GM23338 (cell line): ENCODE results near the gene RBCK1. TPM values are rescaled to one million over a fixed set of nuclear protein-coding genes. Genes with fewer than 3 reads are reported as not detected.

ENCODE experiments used
- ATAC-seq: fragments of 200-7000 bp; cut with Tn5 transposase; 3 replicates; pipeline ENCODE4 v1.9.1; 2020
- DNase-seq: peaks from one replicate; pipeline ENCODE4 v3.0.0-alpha.2; 2015; ENCODE audit warnings: low spot score
- H2AFZ ChIP-seq: fragments of 200-600 bp; sonication (generic); 2 replicates; pipeline ENCODE4 v1.8.0; 2016; ENCODE audit warnings: antibody characterized with exemption, mild to moderate bottlenecking, moderate library complexity
- H3F3A ChIP-seq: fragments of 200-600 bp; sonication (generic); replicated peaks from 2 replicates; pipeline ENCODE4 v1.8.0; 2017; ENCODE audit warnings: antibody characterized with exemption, mixed run types, low read depth
- H3K27ac ChIP-seq: fragments of 200-600 bp; sonication (generic); 2 replicates; pipeline ENCODE4 v1.6.1; 2016; ENCODE audit warnings: low read depth
- H3K27me3 ChIP-seq: fragments of 200-600 bp; sonication (generic); 2 replicates; pipeline ENCODE4 v1.8.0; 2016; ENCODE audit warnings: mild to moderate bottlenecking, mixed run types, moderate library complexity; ENCODE audit not compliant: insufficient read depth
- H3K36me3 ChIP-seq: fragments of 200-600 bp; sonication (generic); 2 replicates; pipeline ENCODE4 v1.8.0; 2016; ENCODE audit warnings: mild to moderate bottlenecking; ENCODE audit not compliant: insufficient read depth
- H3K4me1 ChIP-seq: fragments of 200-600 bp; sonication (generic); 2 replicates; pipeline ENCODE4 v1.8.0; 2016; ENCODE audit warnings: mild to moderate bottlenecking, moderate library complexity; ENCODE audit not compliant: insufficient read depth
- H3K4me2 ChIP-seq: fragments of 200-600 bp; sonication (generic); 2 replicates; pipeline ENCODE4 v1.7.1; 2017; ENCODE audit warnings: mixed run types
- H3K4me3 ChIP-seq: fragments of 200-600 bp; sonication (generic); 2 replicates; pipeline ENCODE4 v1.6.1; 2016; ENCODE audit warnings: mixed run types
- H3K79me2 ChIP-seq: fragments of 200-600 bp; sonication (generic); replicated peaks from 2 replicates; pipeline ENCODE4 v1.8.0; 2017; ENCODE audit warnings: mild to moderate bottlenecking; ENCODE audit not compliant: insufficient read depth
- H3K9me2 ChIP-seq: fragments of 200-600 bp; sonication (generic); 2 replicates; pipeline ENCODE4 v1.8.0; 2017; ENCODE audit not compliant: insufficient read depth
- H4K20me1 ChIP-seq: fragments of 200-600 bp; sonication (generic); replicated peaks from 2 replicates; pipeline ENCODE4 v1.8.0; 2017; ENCODE audit warnings: mild to moderate bottlenecking; ENCODE audit not compliant: insufficient read depth
- H3K27ac Mint-ChIP-seq: 2 replicates; pipeline ENCODE4 v1.8.0; 2020; ENCODE audit warnings: inconsistent platforms, mild to moderate bottlenecking, moderate library complexity, mixed read lengths
- H3K27me3 Mint-ChIP-seq: 3 replicates; pipeline ENCODE4 v1.8.0; 2022; ENCODE audit warnings: low read depth, mild to moderate bottlenecking, moderate library complexity, mixed read lengths, inconsistent platforms; ENCODE audit not compliant: insufficient read depth, poor library complexity
- H3K36me3 Mint-ChIP-seq: 3 replicates; pipeline ENCODE4 v1.8.0; 2021; ENCODE audit warnings: low read depth, mild to moderate bottlenecking, inconsistent platforms, moderate library complexity, mixed read lengths
- H3K4me1 Mint-ChIP-seq: 3 replicates; pipeline ENCODE4 v1.8.0; 2020; ENCODE audit warnings: mild to moderate bottlenecking, inconsistent platforms, mixed read lengths
- H3K4me3 Mint-ChIP-seq: 3 replicates; pipeline ENCODE4 v1.8.0; 2021; ENCODE audit warnings: moderate library complexity, mild to moderate bottlenecking, inconsistent platforms, mixed read lengths
- H3K9me3 Mint-ChIP-seq: 3 replicates; pipeline ENCODE4 v1.8.0; 2020; ENCODE audit warnings: moderate library complexity, mild to moderate bottlenecking, inconsistent platforms, mixed read lengths
- CREB1 ChIP-seq: fragments of 250-450 bp; sonication (Bioruptor Pico); IDR thresholded peaks from 2 replicates; pipeline ENCODE4 v1.5.0; 2020; ENCODE audit warnings: low read depth, mild to moderate bottlenecking, moderate library complexity
- EZH2 ChIP-seq: fragments of 200-600 bp; sonication (generic); IDR thresholded peaks from one replicate; pipeline ENCODE4 v1.8.0; 2017; ENCODE audit warnings: antibody characterized with exemption, mild to moderate bottlenecking, low read depth; ENCODE audit not compliant: unreplicated experiment
- EZH2phosphoT487 ChIP-seq: fragments of 200-600 bp; sonication (generic); IDR thresholded peaks from one replicate; pipeline ENCODE4 v1.8.1; 2018; ENCODE audit warnings: antibody characterized with exemption; ENCODE audit not compliant: unreplicated experiment
- JUNB ChIP-seq: IDR thresholded peaks from one replicate; pipeline ENCODE4 v1.6.1; 2016; ENCODE audit warnings: antibody characterized with exemption; ENCODE audit not compliant: unreplicated experiment
- NANOG ChIP-seq: IDR thresholded peaks from 2 replicates; pipeline ENCODE4 v1.6.1; 2016; ENCODE audit warnings: antibody characterized with exemption, borderline replicate concordance
- POLR2AphosphoS5 ChIP-seq: IDR thresholded peaks from 2 replicates; pipeline ENCODE4 v1.6.1; 2016; ENCODE audit warnings: antibody characterized with exemption, low read depth
- STAT1 ChIP-seq: IDR thresholded peaks from one replicate; pipeline ENCODE4 v1.6.1; 2016; ENCODE audit warnings: antibody characterized with exemption; ENCODE audit not compliant: unreplicated experiment
- ZNF114 ChIP-seq: fragments of 250-450 bp; sonication (Bioruptor Pico); IDR thresholded peaks from 2 replicates; pipeline ENCODE4 v1.5.0; 2020; ENCODE audit warnings: mild to moderate bottlenecking, moderate library complexity
- ZNF331 ChIP-seq: fragments of 250-450 bp; sonication (Bioruptor Pico); IDR thresholded peaks from 2 replicates; pipeline ENCODE4 v1.5.0; 2020; ENCODE audit warnings: low read depth, mild to moderate bottlenecking, moderate library complexity
- polyA plus RNA-seq: library from polyadenylated mRNA; unstranded; fragments of >200 nt; fragmentation: Nextera tagmentation; extraction: Ambion mirVana; gene quantifications from 2 replicates; pipeline ENCODE4 v1.2.1, GENCODE V29; 2016
- total RNA-seq: library from RNA; depleted of rRNA; stranded (reverse); fragments of >200 nt; shearing (Covaris generic); gene quantifications from 2 replicates; pipeline ENCODE4 v1.2.3, GENCODE V29; 2014
- TF ChIP-seq, protein P1 (sequence below), 2 experiments: fragments of 200-600 bp in 1 of 2; sonication (generic) in 1 of 2; conservative IDR thresholded peaks; 2 replicates each; pipeline versions ENCODE4 v1.5.1 to v1.6.1; 2016 to 2017; ENCODE audit warnings: antibody characterized with exemption in 2 of 2, low read depth in 2 of 2, mild to moderate bottlenecking in 2 of 2, moderate library complexity in 1 of 2
- TF ChIP-seq, protein P2 (sequence below): IDR thresholded peaks from one replicate; pipeline ENCODE4 v1.6.1; 2018; ENCODE audit warnings: antibody characterized with exemption; ENCODE audit not compliant: unreplicated experiment
- TF ChIP-seq, protein P3 (sequence below): IDR thresholded peaks from 2 replicates; pipeline ENCODE4 v1.6.1; 2016; ENCODE audit warnings: antibody characterized with exemption
- TF ChIP-seq, protein P4 (sequence below): fragments of 250-450 bp; sonication (Bioruptor Pico); IDR thresholded peaks from 2 replicates; pipeline ENCODE4 v1.5.0; 2020; ENCODE audit warnings: mild to moderate bottlenecking, moderate library complexity

Gene RBCK1
- total and polyA plus RNA-seq, 2 experiments from 2014 or later: 52.6 to 56.8 TPM

DNA sequence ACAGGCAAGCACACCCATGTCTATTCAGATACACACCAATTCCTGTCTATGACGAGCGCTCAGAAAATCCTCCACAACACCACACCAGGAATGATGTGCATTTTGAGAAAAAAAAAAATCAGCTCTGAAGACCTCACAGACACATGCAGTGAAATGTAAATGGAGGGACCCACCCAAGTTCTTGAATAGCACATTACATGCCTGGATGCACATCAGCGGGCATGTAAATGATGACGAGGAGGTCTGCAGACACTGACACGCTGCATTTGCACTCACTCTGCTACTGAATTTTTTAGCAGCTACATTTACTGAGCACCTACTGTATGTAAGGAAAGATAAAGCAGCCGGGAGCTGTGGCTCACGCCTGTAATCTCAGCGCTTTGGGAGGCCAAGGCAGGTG is 46.5 kb upstream of the RBCK1 start:
- H3K9me2 ChIP-seq: no peaks in the 10 kb centered on the region
- peaks cover 16% of the 10 kb centered on the region for H3K4me1 Mint-ChIP-seq
- ATAC-seq (no peak), DNase-seq (no peak)
- no peak overlapping the region for H3K4me3 Mint-ChIP-seq
- no peak overlapping the region for H3K27ac Mint-ChIP-seq
- H3K9me3 Mint-ChIP-seq: no peaks in the 10 kb centered on the region; the same call in 2 of the 3 replicates
- no peaks in the 10 kb centered on the region for H4K20me1 ChIP-seq
- peaks cover 13% of the 10 kb centered on the region for H3K4me1 ChIP-seq
- no peaks in the 10 kb centered on the region for H3K36me3 ChIP-seq
- H3K79me2 ChIP-seq: no peaks in the 10 kb centered on the region
- H3K36me3 Mint-ChIP-seq: no peaks in the 10 kb centered on the region
- no peak overlapping the region for H3K4me3 ChIP-seq
- no peak overlapping the region for H2AFZ ChIP-seq
- no peaks in the 10 kb centered on the region for H3K27me3 ChIP-seq
- TF ChIP-seq, protein P1, sequence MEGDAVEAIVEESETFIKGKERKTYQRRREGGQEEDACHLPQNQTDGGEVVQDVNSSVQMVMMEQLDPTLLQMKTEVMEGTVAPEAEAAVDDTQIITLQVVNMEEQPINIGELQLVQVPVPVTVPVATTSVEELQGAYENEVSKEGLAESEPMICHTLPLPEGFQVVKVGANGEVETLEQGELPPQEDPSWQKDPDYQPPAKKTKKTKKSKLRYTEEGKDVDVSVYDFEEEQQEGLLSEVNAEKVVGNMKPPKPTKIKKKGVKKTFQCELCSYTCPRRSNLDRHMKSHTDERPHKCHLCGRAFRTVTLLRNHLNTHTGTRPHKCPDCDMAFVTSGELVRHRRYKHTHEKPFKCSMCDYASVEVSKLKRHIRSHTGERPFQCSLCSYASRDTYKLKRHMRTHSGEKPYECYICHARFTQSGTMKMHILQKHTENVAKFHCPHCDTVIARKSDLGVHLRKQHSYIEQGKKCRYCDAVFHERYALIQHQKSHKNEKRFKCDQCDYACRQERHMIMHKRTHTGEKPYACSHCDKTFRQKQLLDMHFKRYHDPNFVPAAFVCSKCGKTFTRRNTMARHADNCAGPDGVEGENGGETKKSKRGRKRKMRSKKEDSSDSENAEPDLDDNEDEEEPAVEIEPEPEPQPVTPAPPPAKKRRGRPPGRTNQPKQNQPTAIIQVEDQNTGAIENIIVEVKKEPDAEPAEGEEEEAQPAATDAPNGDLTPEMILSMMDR (conservative IDR thresholded peaks at IDR 0.05; ENCODE audit: low read depth in 2 of 2): no peak
- no peak for TF ChIP-seq ZNF331
- TF ChIP-seq EZH2: no peak
- TF ChIP-seq, protein P2, sequence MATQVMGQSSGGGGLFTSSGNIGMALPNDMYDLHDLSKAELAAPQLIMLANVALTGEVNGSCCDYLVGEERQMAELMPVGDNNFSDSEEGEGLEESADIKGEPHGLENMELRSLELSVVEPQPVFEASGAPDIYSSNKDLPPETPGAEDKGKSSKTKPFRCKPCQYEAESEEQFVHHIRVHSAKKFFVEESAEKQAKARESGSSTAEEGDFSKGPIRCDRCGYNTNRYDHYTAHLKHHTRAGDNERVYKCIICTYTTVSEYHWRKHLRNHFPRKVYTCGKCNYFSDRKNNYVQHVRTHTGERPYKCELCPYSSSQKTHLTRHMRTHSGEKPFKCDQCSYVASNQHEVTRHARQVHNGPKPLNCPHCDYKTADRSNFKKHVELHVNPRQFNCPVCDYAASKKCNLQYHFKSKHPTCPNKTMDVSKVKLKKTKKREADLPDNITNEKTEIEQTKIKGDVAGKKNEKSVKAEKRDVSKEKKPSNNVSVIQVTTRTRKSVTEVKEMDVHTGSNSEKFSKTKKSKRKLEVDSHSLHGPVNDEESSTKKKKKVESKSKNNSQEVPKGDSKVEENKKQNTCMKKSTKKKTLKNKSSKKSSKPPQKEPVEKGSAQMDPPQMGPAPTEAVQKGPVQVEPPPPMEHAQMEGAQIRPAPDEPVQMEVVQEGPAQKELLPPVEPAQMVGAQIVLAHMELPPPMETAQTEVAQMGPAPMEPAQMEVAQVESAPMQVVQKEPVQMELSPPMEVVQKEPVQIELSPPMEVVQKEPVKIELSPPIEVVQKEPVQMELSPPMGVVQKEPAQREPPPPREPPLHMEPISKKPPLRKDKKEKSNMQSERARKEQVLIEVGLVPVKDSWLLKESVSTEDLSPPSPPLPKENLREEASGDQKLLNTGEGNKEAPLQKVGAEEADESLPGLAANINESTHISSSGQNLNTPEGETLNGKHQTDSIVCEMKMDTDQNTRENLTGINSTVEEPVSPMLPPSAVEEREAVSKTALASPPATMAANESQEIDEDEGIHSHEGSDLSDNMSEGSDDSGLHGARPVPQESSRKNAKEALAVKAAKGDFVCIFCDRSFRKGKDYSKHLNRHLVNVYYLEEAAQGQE: no peak
- no peak for TF ChIP-seq JUNB
- TF ChIP-seq ZNF114 (CRISPR knock-in tag): no peak
- TF ChIP-seq, protein P3, sequence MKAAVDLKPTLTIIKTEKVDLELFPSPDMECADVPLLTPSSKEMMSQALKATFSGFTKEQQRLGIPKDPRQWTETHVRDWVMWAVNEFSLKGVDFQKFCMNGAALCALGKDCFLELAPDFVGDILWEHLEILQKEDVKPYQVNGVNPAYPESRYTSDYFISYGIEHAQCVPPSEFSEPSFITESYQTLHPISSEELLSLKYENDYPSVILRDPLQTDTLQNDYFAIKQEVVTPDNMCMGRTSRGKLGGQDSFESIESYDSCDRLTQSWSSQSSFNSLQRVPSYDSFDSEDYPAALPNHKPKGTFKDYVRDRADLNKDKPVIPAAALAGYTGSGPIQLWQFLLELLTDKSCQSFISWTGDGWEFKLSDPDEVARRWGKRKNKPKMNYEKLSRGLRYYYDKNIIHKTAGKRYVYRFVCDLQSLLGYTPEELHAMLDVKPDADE: no peak
- TF ChIP-seq NANOG: no peak
- TF ChIP-seq, protein P4, sequence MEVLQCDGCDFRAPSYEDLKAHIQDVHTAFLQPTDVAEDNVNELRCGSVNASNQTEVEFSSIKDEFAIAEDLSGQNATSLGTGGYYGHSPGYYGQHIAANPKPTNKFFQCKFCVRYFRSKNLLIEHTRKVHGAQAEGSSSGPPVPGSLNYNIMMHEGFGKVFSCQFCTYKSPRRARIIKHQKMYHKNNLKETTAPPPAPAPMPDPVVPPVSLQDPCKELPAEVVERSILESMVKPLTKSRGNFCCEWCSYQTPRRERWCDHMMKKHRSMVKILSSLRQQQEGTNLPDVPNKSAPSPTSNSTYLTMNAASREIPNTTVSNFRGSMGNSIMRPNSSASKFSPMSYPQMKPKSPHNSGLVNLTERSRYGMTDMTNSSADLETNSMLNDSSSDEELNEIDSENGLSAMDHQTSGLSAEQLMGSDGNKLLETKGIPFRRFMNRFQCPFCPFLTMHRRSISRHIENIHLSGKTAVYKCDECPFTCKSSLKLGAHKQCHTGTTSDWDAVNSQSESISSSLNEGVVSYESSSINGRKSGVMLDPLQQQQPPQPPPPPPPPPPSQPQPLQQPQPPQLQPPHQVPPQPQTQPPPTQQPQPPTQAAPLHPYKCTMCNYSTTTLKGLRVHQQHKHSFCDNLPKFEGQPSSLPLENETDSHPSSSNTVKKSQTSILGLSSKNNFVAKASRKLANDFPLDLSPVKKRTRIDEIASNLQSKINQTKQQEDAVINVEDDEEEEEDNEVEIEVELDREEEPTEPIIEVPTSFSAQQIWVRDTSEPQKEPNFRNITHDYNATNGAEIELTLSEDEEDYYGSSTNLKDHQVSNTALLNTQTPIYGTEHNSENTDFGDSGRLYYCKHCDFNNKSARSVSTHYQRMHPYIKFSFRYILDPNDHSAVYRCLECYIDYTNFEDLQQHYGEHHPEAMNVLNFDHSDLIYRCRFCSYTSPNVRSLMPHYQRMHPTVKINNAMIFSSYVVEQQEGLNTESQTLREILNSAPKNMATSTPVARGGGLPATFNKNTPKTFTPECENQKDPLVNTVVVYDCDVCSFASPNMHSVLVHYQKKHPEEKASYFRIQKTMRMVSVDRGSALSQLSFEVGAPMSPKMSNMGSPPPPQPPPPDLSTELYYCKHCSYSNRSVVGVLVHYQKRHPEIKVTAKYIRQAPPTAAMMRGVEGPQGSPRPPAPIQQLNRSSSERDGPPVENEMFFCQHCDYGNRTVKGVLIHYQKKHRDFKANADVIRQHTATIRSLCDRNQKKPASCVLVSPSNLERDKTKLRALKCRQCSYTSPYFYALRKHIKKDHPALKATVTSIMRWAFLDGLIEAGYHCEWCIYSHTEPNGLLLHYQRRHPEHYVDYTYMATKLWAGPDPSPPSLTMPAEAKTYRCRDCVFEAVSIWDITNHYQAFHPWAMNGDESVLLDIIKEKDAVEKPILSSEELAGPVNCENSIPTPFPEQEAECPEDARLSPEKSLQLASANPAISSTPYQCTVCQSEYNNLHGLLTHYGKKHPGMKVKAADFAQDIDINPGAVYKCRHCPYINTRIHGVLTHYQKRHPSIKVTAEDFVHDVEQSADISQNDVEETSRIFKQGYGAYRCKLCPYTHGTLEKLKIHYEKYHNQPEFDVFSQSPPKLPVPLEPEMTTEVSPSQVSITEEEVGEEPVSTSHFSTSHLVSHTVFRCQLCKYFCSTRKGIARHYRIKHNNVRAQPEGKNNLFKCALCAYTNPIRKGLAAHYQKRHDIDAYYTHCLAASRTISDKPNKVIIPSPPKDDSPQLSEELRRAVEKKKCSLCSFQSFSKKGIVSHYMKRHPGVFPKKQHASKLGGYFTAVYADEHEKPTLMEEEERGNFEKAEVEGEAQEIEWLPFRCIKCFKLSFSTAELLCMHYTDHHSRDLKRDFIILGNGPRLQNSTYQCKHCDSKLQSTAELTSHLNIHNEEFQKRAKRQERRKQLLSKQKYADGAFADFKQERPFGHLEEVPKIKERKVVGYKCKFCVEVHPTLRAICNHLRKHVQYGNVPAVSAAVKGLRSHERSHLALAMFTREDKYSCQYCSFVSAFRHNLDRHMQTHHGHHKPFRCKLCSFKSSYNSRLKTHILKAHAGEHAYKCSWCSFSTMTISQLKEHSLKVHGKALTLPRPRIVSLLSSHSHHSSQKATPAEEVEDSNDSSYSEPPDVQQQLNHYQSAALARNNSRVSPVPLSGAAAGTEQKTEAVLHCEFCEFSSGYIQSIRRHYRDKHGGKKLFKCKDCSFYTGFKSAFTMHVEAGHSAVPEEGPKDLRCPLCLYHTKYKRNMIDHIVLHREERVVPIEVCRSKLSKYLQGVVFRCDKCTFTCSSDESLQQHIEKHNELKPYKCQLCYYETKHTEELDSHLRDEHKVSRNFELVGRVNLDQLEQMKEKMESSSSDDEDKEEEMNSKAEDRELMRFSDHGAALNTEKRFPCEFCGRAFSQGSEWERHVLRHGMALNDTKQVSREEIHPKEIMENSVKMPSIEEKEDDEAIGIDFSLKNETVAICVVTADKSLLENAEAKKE (CRISPR knock-in tag): no peak
- TF ChIP-seq POLR2AphosphoS5: no peak
- no peak for TF ChIP-seq STAT1
- no peak for TF ChIP-seq CREB1 (CRISPR knock-in tag)
- no peak for TF ChIP-seq EZH2phosphoT487
- H3K4me2 ChIP-seq: no peak overlapping the region
- peaks cover 20% of the 10 kb centered on the region for H3K27me3 Mint-ChIP-seq
- 0 out of 2 replicates have a peak, but pooled peaks cover 13% of the 10 kb centered on the region for H3F3A ChIP-seq
- no peak overlapping the region for H3K27ac ChIP-seq
